ENCODE measurements around the gene LAMA4. TPM values are rescaled to one million over a fixed set of nuclear protein-coding genes. Genes with fewer than 3 reads are reported as not detected.
"Not testable (repeated sequence)": the region's sequence is repeated elsewhere in the genome, so short reads cannot be mapped to it uniquely, and the experiment has no call there.

Gene LAMA4
- total RNA-seq, 4 donors from 2014 or later, result 189 to 459 (median 376) TPM

DNA sequence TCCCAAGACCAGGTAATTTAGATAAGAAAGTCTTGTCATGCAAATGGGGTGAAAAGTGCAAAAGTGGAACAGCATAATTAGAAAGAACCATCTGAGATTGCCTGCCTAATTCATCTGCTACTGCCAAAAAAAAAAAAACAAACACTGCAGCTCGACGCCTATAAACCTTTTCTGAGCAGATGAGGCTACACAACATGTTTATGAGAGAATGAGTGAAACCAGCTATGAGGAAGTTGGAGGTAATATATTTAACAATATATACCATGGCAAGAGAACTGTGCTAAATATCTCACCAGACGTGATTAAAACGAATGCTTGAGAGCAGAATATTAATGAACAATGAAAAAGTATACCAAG, 50.0 kb downstream of the LAMA4 start:
- ATAC-seq (ENCODE audit: low FRiP score) (no peak), DNase-seq (ENCODE audit: low spot score) (no peak)
- TF ChIP-seq, protein P1, sequence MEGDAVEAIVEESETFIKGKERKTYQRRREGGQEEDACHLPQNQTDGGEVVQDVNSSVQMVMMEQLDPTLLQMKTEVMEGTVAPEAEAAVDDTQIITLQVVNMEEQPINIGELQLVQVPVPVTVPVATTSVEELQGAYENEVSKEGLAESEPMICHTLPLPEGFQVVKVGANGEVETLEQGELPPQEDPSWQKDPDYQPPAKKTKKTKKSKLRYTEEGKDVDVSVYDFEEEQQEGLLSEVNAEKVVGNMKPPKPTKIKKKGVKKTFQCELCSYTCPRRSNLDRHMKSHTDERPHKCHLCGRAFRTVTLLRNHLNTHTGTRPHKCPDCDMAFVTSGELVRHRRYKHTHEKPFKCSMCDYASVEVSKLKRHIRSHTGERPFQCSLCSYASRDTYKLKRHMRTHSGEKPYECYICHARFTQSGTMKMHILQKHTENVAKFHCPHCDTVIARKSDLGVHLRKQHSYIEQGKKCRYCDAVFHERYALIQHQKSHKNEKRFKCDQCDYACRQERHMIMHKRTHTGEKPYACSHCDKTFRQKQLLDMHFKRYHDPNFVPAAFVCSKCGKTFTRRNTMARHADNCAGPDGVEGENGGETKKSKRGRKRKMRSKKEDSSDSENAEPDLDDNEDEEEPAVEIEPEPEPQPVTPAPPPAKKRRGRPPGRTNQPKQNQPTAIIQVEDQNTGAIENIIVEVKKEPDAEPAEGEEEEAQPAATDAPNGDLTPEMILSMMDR (IDR thresholded peaks at IDR 0.05), result no peak

DNA sequence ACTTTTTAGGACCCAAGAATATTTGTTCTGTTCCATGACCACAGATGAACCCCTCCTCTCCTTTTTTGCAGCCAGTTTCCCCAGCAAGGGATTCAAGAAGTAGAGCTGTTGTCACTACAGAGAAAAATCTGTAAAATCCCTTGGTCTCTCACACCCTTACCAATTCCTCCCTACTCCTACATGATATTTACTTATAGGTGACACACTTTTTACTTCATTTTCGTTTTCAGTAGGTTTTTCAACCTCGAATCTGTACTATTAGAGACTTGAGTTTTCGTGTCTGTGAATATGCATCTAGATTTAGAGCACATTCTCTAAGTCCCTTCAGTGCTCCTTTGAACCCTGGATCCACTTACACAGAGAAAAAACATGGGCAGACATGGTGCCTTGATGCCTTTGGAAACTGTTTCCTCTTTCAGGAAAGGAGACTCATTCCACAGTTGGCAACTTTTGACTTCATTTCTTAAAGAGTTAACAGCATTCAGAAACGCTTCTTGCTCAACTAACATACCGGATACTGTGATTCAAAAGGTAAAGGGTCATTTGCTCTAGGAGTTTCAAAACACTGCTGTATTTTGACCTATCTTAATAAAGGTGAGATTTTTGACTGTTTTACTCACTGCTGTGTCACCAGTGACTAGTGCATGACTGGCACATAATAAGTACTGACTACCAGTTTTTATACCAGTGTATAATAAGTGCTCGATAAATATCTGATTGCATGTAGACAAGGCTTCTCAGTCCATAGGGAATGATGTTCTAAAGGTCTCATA, 50.6 kb downstream of the LAMA4 start:
- TF ChIP-seq, protein P1 (IDR thresholded peaks at IDR 0.05), result no peak
- ATAC-seq (ENCODE audit: low FRiP score), result peak; percentile 80
- DNase-seq (ENCODE audit: low spot score), result no peak

DNA sequence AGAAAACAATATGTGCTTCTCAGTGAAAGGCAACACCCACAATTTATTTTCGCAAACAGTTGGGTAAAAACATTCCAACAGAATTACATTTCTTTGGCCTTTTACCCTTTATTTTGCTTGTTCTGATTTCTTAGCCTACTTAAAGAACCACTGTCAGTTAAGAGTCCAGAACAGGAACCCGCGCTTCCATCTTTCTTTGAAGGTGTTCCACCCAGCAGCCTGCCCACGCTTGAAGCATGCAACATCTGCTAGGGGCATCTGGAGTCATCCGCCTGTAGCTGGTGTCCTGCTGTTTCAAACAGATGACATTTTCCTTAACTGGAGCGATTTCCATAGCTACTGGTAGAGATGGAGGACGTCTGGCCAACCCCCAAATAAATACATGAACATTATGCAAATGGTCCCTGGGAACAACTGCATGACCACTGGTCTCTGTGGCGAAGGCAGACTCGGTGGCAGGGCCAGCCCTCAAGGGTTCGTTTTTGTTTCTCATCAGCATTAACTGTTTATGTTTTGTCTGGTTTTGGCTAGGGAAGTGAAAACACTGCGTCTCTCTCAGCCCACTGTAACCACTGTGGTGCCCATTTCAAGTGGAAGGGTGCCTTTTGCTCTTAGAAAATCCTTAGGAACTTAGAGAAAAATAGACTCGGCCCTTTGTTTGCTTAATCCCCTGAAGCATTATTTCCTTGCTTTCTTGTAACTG, 51.6 kb downstream of the LAMA4 start:
- TF ChIP-seq, protein P1 (IDR thresholded peaks at IDR 0.05), result no peak
- DNase-seq (ENCODE audit: low spot score), result no peak
- ATAC-seq (ENCODE audit: low FRiP score), result no peak

DNA sequence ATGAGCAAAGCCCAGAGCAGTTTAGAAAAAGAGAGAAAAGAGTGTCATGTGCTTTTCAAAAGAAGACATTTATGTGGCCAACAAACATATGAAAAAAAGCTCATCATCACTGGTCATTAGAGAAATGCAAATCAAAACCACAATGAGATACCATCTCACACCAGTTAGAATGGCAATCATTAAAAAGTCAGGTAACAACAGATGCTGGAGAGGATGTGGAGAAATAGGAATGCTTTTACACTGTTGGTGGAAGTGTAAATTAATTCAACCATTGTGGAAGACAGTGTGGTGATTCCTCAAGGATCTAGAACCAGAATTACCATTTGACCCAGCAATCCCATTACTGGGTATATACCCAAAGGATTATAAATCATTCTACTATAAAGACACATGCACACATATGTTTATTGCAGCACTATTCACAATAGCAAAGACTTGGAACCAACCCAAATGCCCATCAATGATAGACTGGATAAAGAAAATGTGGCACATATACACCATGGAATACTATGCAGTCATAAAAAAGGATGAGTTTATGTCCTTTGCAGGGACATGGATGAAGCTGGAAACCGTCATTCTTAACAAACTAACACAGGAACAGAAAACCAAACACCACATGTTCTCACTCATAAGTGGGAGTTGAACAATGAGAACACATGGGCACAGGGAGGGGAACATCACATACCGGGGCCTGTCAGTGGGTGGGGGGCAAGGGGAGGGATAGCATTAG, 54.0 kb downstream of the LAMA4 start:
- DNase-seq (ENCODE audit: low spot score); ATAC-seq (ENCODE audit: low FRiP score): not testable (repeated sequence)

DNA sequence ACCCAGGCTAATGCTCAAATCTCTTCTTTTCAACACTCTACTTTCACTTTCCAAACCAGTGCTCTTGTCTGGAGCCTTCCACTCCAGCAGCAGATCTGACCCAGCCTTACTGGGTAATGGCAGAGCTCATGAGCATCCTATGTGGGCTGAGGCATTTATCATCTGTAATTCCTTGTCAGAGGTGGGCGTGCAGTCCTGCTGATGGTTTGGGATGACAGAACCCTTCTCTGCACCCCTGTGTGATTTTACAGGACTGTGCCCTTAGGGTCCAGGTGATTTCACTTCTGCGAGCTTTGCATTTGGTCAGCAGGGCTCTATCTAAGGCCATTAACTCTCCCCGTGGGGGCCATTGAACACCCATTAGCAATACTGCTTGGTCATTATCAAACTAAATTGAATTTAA, 55.4 kb downstream of the LAMA4 start:
- TF ChIP-seq, protein P1 (IDR thresholded peaks at IDR 0.05), result no peak
- DNase-seq (ENCODE audit: low spot score) (no peak), ATAC-seq (ENCODE audit: low FRiP score) (no peak)

DNA sequence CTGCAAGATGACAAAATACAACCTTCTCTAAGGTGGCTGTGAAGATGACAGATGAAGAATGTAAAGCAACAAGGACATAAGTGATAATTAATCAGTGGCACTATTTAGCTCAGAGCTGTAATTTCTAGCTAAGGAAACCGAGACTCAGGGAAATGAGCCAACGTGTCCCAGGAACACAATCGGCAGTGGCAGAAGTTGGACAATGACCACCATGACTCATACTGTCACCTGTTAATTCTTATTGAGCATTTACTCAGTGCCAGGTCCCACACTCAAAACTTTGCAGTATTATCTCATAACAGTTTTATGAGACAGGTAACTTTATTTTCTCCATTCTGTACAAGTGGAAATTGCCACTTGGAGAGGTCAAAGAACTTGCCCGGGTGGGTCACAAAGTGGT, 55.8 kb downstream of the LAMA4 start:
- TF ChIP-seq, protein P1 (IDR thresholded peaks at IDR 0.05), result no peak
- DNase-seq (ENCODE audit: low spot score) (no peak), ATAC-seq (ENCODE audit: low FRiP score) (no peak)

DNA sequence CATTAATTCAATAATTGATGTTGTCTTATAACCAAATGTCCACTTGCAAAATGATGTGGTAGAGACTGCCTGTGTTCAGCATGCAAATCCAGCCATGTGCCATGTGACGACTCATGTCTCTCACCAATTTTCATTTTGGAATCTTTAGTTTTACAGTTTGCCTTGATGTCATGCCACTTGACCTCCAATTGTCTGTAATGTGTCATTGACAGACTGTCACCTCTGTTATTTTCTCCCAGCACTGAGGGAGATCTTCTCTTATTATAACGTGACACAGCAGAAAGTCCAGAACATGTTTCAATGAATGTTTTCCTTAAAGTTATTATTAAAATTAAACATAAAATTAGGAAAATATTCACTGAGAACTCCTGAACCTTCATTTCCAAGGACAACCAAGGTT, 56.7 kb downstream of the LAMA4 start:
- ATAC-seq (ENCODE audit: low FRiP score), result no peak
- TF ChIP-seq, protein P1 (IDR thresholded peaks at IDR 0.05), result no peak
- DNase-seq (ENCODE audit: low spot score), result no peak

Data from omental fat pad (tissue), 4 donors.